ENCODE data around the gene TPPP3. TPM values are rescaled to one million over a fixed set of nuclear protein-coding genes. Genes with fewer than 3 reads are reported as not detected.

The TPPP3 gene
- total RNA-seq, 1 experiment from 2014 or later: not detected

GRCh38 chr16:67397812-67398545, 4.7 kb upstream of the TPPP3 start:
- H3K4me3 ChIP-seq (ENCODE audit: low read length): no peak overlapping the region
- no peaks in the 10 kb centered on the region for H3K9me3 ChIP-seq (ENCODE audit: low read length)
- no peak overlapping the region for H3K9ac ChIP-seq (ENCODE audit: low read length)
- H3K79me2 ChIP-seq (ENCODE audit: low read length): no peaks in the 10 kb centered on the region
- no peaks in the 10 kb centered on the region for H3K9me2 ChIP-seq (replicated peaks; ENCODE audit: insufficient read depth, low read length)
- H3K4me1 ChIP-seq (ENCODE audit: low read length): peaks cover 13% of the 10 kb centered on the region
- no peaks in the 10 kb centered on the region for H3K36me3 ChIP-seq (ENCODE audit: insufficient read depth, low read length)
- peak; percentile 67 for DNase-seq
- H4K20me1 ChIP-seq (ENCODE audit: insufficient read depth, low read depth, low read length): no peaks in the 10 kb centered on the region
- H3K27ac ChIP-seq (ENCODE audit: low read length): no peak overlapping the region
- no peak overlapping the region for H3K4me2 ChIP-seq (ENCODE audit: low read depth, low read length, poor library complexity, severe bottlenecking)
- H2AFZ ChIP-seq (ENCODE audit: low read length): no peak overlapping the region
- no peaks in the 10 kb centered on the region for H3K27me3 ChIP-seq (ENCODE audit: low read length)

- Histone ChIP-seq H3K4me3 (ENCODE audit: low read length) (no peak overlapping the region), H2AFZ (ENCODE audit: low read length) (no peak overlapping the region), H3K4me2 (ENCODE audit: low read depth, low read length, poor library complexity, severe bottlenecking) (no peak overlapping the region), H4K20me1 (ENCODE audit: insufficient read depth, low read depth, low read length) (no peaks in the 10 kb centered on the region), H3K27me3 (ENCODE audit: low read length) (no peaks in the 10 kb centered on the region), H3K9me2 (replicated peaks; ENCODE audit: insufficient read depth, low read length) (no peaks in the 10 kb centered on the region), H3K36me3 (ENCODE audit: insufficient read depth, low read length) (no peaks in the 10 kb centered on the region), H3K9me3 (ENCODE audit: low read length) (no peaks in the 10 kb centered on the region), H3K9ac (ENCODE audit: low read length) (no peak overlapping the region), H3K79me2 (ENCODE audit: low read length) (no peaks in the 10 kb centered on the region), H3K4me1 (ENCODE audit: low read length) (peaks cover 13% of the 10 kb centered on the region), H3K27ac (ENCODE audit: low read length) (no peak overlapping the region)
- no peak for DNase-seq
These were observed 3.9 kb upstream of the TPPP3 start for GRCh38 chr16:67397036-67397801.

DNA sequence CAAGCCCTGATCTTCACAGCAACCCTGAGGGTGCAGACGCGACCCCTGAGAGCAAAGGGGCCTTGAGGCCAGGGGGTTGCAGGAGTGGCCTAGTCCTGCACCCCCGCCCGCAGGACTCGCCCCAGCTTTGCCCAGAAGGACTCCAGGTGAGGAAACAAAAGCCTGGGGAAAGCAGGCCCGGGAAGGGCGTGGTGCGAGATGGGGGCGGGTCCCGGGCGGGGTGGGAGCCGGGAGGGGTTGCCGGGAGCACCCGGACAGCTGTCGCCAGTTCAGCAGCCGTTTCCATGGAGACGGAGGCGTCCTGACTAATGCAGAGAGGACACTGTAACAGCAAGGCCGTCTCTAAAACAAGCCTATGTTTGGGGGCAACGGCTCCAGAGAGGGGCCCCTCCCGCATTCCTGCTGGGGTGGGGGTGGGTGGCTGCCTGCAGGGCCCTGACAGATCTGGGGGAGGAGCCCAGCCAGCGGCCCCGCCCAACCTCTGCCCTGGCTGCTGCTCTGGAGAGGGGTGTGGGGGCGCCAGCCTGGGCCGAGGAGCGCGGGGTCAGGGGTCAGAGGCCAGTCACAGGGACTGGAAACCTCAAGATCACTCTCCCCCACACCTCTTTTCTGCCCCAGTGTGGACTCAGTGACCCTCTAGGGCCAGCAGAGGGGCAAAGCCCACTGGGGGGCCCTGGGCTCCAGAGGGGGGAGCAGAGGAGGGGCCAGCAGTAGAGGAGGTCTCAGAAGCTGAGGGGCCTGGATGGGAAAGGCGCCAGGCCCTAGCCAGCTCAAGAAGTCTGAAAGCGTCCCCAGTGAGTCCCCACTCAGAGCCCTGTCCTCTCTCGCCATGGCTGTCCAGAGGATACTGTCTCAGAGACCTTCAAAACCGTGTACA, 3.1 kb upstream of the TPPP3 start:
- peak; percentile 64 for DNase-seq
- H3K4me2 ChIP-seq (ENCODE audit: low read depth, low read length, poor library complexity, severe bottlenecking): no peak overlapping the region
- H4K20me1 ChIP-seq (ENCODE audit: insufficient read depth, low read depth, low read length): no peaks in the 10 kb centered on the region
- no peaks in the 10 kb centered on the region for H3K27me3 ChIP-seq (ENCODE audit: low read length)
- H3K27ac ChIP-seq (ENCODE audit: low read length): no peak overlapping the region
- H2AFZ ChIP-seq (ENCODE audit: low read length): no peak overlapping the region
- no peak overlapping the region for H3K9ac ChIP-seq (ENCODE audit: low read length)
- peaks cover 13% of the 10 kb centered on the region for H3K4me1 ChIP-seq (ENCODE audit: low read length)
- no peaks in the 10 kb centered on the region for H3K36me3 ChIP-seq (ENCODE audit: insufficient read depth, low read length)
- no peaks in the 10 kb centered on the region for H3K79me2 ChIP-seq (ENCODE audit: low read length)
- H3K4me3 ChIP-seq (ENCODE audit: low read length): no peak overlapping the region
- no peaks in the 10 kb centered on the region for H3K9me2 ChIP-seq (replicated peaks; ENCODE audit: insufficient read depth, low read length)
- no peaks in the 10 kb centered on the region for H3K9me3 ChIP-seq (ENCODE audit: low read length)

DNA sequence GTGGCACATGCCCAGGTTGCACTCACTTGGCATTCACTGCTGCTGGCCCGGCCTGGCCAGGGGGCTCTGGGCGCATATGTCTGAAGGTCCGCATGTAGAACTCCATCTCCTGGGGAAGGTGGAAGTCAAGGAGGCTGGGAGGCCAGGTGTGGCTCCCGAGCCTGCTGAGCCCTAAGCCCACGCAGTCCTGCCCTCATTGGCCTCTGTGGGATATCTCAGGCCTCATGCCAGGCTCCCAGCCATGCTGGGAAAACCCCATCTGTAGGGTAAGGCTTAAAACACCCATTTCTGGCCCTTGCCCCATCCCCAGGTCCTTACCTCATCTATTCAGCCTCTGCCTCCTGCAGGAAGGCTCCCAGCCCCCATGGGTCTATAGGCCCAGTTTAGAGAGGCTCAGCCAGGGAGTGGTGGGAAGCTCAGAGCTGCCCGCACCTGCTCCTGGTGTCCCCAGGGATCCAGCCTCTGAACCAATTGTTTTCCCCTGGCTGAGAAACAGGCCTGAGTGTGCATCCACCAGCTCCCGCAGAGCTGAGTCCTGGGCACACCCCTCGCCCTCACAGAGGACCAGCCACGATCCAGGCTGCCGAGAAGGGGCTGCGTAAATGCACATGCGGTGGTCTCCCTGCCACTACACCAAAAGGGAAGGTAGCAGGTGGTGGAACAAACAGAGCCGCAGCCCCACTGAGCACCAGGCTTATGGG, 2.3 kb upstream of the TPPP3 start:
- no peaks in the 10 kb centered on the region for H3K9me2 ChIP-seq (replicated peaks; ENCODE audit: insufficient read depth, low read length)
- no peaks in the 10 kb centered on the region for H3K27me3 ChIP-seq (ENCODE audit: low read length)
- no peak overlapping the region for H3K27ac ChIP-seq (ENCODE audit: low read length)
- H3K9me3 ChIP-seq (ENCODE audit: low read length): no peaks in the 10 kb centered on the region
- no peak overlapping the region for H3K9ac ChIP-seq (ENCODE audit: low read length)
- no peak overlapping the region for H2AFZ ChIP-seq (ENCODE audit: low read length)
- no peak overlapping the region for H3K4me3 ChIP-seq (ENCODE audit: low read length)
- no peaks in the 10 kb centered on the region for H3K79me2 ChIP-seq (ENCODE audit: low read length)
- no peak for DNase-seq
- no peaks in the 10 kb centered on the region for H3K36me3 ChIP-seq (ENCODE audit: insufficient read depth, low read length)
- no peaks in the 10 kb centered on the region for H4K20me1 ChIP-seq (ENCODE audit: insufficient read depth, low read depth, low read length)
- peaks cover 13% of the 10 kb centered on the region for H3K4me1 ChIP-seq (ENCODE audit: low read length)
- no peak overlapping the region for H3K4me2 ChIP-seq (ENCODE audit: low read depth, low read length, poor library complexity, severe bottlenecking)

- H3K9ac ChIP-seq (ENCODE audit: low read length): no peak overlapping the region
- no peaks in the 10 kb centered on the region for H3K79me2 ChIP-seq (ENCODE audit: low read length)
- H3K9me2 ChIP-seq (replicated peaks; ENCODE audit: insufficient read depth, low read length): no peaks in the 10 kb centered on the region
- H3K4me3 ChIP-seq (ENCODE audit: low read length): no peak overlapping the region
- H3K4me1 ChIP-seq (ENCODE audit: low read length): peaks cover 13% of the 10 kb centered on the region
- H3K27ac ChIP-seq (ENCODE audit: low read length): no peak overlapping the region
- H3K36me3 ChIP-seq (ENCODE audit: insufficient read depth, low read length): no peaks in the 10 kb centered on the region
- no peaks in the 10 kb centered on the region for H3K27me3 ChIP-seq (ENCODE audit: low read length)
- H3K9me3 ChIP-seq (ENCODE audit: low read length): no peaks in the 10 kb centered on the region
- no peaks in the 10 kb centered on the region for H4K20me1 ChIP-seq (ENCODE audit: insufficient read depth, low read depth, low read length)
- DNase-seq: no peak
- no peak overlapping the region for H3K4me2 ChIP-seq (ENCODE audit: low read depth, low read length, poor library complexity, severe bottlenecking)
- H2AFZ ChIP-seq (ENCODE audit: low read length): no peak overlapping the region
These were observed 1.8 kb upstream of the TPPP3 start for GRCh38 chr16:67395105-67395457.

GRCh38 chr16:67394155-67395104, 1.1 kb upstream of the TPPP3 start:
- H3K36me3 ChIP-seq (ENCODE audit: insufficient read depth, low read length): no peaks in the 10 kb centered on the region
- no peak overlapping the region for H2AFZ ChIP-seq (ENCODE audit: low read length)
- no peak overlapping the region for H3K4me3 ChIP-seq (ENCODE audit: low read length)
- DNase-seq: no peak
- H4K20me1 ChIP-seq (ENCODE audit: insufficient read depth, low read depth, low read length): no peaks in the 10 kb centered on the region
- H3K4me1 ChIP-seq (ENCODE audit: low read length): peaks cover 13% of the 10 kb centered on the region
- H3K9me3 ChIP-seq (ENCODE audit: low read length): no peaks in the 10 kb centered on the region
- no peak overlapping the region for H3K27ac ChIP-seq (ENCODE audit: low read length)
- no peak overlapping the region for H3K4me2 ChIP-seq (ENCODE audit: low read depth, low read length, poor library complexity, severe bottlenecking)
- no peaks in the 10 kb centered on the region for H3K79me2 ChIP-seq (ENCODE audit: low read length)
- H3K9me2 ChIP-seq (replicated peaks; ENCODE audit: insufficient read depth, low read length): no peaks in the 10 kb centered on the region
- H3K9ac ChIP-seq (ENCODE audit: low read length): no peak overlapping the region
- H3K27me3 ChIP-seq (ENCODE audit: low read length): no peaks in the 10 kb centered on the region

- no peak for DNase-seq
- no peaks in the 10 kb centered on the region for H3K9me3 ChIP-seq (ENCODE audit: low read length)
- H2AFZ ChIP-seq (ENCODE audit: low read length): no peak overlapping the region
- H3K9ac ChIP-seq (ENCODE audit: low read length): no peak overlapping the region
- no peaks in the 10 kb centered on the region for H3K79me2 ChIP-seq (ENCODE audit: low read length)
- H3K4me2 ChIP-seq (ENCODE audit: low read depth, low read length, poor library complexity, severe bottlenecking): no peak overlapping the region
- H3K27ac ChIP-seq (ENCODE audit: low read length): no peak overlapping the region
- no peaks in the 10 kb centered on the region for H3K9me2 ChIP-seq (replicated peaks; ENCODE audit: insufficient read depth, low read length)
- H3K27me3 ChIP-seq (ENCODE audit: low read length): no peaks in the 10 kb centered on the region
- peaks cover 13% of the 10 kb centered on the region for H3K4me1 ChIP-seq (ENCODE audit: low read length)
- H3K4me3 ChIP-seq (ENCODE audit: low read length): no peak overlapping the region
- no peaks in the 10 kb centered on the region for H4K20me1 ChIP-seq (ENCODE audit: insufficient read depth, low read depth, low read length)
- H3K36me3 ChIP-seq (ENCODE audit: insufficient read depth, low read length): no peaks in the 10 kb centered on the region
These were observed 473 bp upstream of the TPPP3 start for GRCh38 chr16:67393788-67394154.

All from Karpas-422 (cell line).